Measurements from ENCODE around the gene AKAP9. TPM values are rescaled to one million over a fixed set of nuclear protein-coding genes. Genes with fewer than 3 reads are reported as not detected.

The AKAP9 gene
- total and polyA plus RNA-seq, 2 donors (not counting 3 experiments of a cell fraction or from before 2014, with no cell fraction given), result 9.5 to 51.6 TPM

DNA sequence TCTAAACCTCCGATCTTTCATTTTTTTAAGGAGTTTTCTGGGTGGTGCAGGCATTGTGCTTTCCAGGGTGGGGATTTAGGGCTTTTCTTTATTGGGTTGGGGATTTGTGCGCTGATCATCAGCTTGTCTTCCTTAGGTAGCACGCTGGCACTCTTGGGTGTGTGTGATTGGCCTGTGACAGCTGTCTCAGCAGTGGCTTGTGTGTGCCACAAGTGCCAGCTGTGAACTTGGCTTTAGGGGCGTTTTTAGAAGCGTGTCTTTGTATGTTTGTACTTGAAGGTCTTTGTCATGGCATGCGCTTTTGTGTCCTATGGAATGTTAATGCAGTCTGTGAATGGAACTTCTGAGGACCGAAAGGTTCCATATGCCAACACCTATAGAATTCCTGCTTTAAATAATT, 788 bp downstream of the AKAP9 start:
- no peak for FAIRE-seq
- Histone ChIP-seq H3K79me2 (ENCODE audit: control insufficient read depth, insufficient read depth, low read length) (peaks cover 29% of the 10 kb centered on the region), H4K20me1 (replicated peaks; ENCODE audit: control insufficient read depth, extremely low read depth, insufficient read depth, low read length) (no peaks in the 10 kb centered on the region), H3K4me2 (ENCODE audit: insufficient read depth, low read length) (peak overlapping the region; percentile 75), H3K9me3 (replicated peaks; ENCODE audit: control insufficient read depth, insufficient read depth, low read length) (no peaks in the 10 kb centered on the region), H3K27ac (ENCODE audit: insufficient read depth, low read depth, low read length) (peak overlapping the region; percentile 62), H3K9ac (replicated peaks; ENCODE audit: extremely low read depth, insufficient read depth, low read length) (peak overlapping the region; percentile 92), H3K4me1 (ENCODE audit: control insufficient read depth, extremely low read depth, insufficient read depth, low read length) (peaks cover 16% of the 10 kb centered on the region), H3K36me3 (ENCODE audit: control insufficient read depth in 2 of 2, extremely low read depth in 1 of 2, insufficient read depth in 2 of 2, low read length in 2 of 2) (no peaks in the 10 kb centered on the region), H2AFZ (ENCODE audit: low read depth, low read length) (peak overlapping the region; percentile 92), H3K4me3 (replicated peaks in 1 of 3; ENCODE audit: insufficient read depth in 1 of 3, low read depth in 1 of 3, low read length in 3 of 3) (peak overlapping the region; percentile 84 to 95 (median 94)), H3K9me1 (replicated peaks; ENCODE audit: control insufficient read depth, extremely low read depth, insufficient read depth, low read length) (no peaks in the 10 kb centered on the region), H3K27me3 (ENCODE audit: control insufficient read depth in 2 of 2, insufficient read depth in 2 of 2, low read length in 2 of 2) (no peaks in the 10 kb centered on the region)
- CTCF ChIA-PET, result interaction anchor here (0.9 to 4.7 kb wide), 7 partner anchors 11 to 506 kb away, joined by 3 to 30 read pairs (median 4); partner anchors contain the start of gene GATAD1
- dilution Hi-C loops (cut with MboI; ENCODE audit: extremely low pct_ligation_motif_present, low sequenced_read_pairs) (no loop called here), intact Hi-C loops (cut with micrococcal nuclease) (loop anchor here (2.0 kb wide), 2 partner anchors 61 to 507 kb away; partner anchors contain the start of gene MTERF1)
- DNase-seq (ENCODE audit: low read depth, low spot score), result peak; percentile 60
- POLR2A ChIA-PET, result no interaction called here
- BruUV-seq (replicated peaks), result no TSS peak
- TF ChIP-seq JUN (IDR thresholded peaks at IDR 0.05; ENCODE audit: borderline replicate concordance, insufficient read depth, insufficient read length, low read depth) (no peak), POLR2AphosphoS5 (IDR thresholded peaks at IDR 0.05; ENCODE audit: insufficient read depth, low read depth, low read length) (no peak), FOS (IDR thresholded peaks at IDR 0.05; ENCODE audit: borderline replicate concordance, insufficient read depth, low read length) (no peak), POLR2A (IDR thresholded peaks at IDR 0.05; ENCODE audit: low read depth, low read length) (no peak), MYC (IDR thresholded peaks at IDR 0.05; ENCODE audit: low read depth, low read length) (no peak), EZH2 (IDR thresholded peaks at IDR 0.05; ENCODE audit: borderline replicate concordance, low read depth, low read length, severe bottlenecking) (no peak), GATA2 (IDR thresholded peaks at IDR 0.05; ENCODE audit: insufficient read depth, insufficient read length, low read depth, low read length) (no peak)
- TF ChIP-seq, protein P1, sequence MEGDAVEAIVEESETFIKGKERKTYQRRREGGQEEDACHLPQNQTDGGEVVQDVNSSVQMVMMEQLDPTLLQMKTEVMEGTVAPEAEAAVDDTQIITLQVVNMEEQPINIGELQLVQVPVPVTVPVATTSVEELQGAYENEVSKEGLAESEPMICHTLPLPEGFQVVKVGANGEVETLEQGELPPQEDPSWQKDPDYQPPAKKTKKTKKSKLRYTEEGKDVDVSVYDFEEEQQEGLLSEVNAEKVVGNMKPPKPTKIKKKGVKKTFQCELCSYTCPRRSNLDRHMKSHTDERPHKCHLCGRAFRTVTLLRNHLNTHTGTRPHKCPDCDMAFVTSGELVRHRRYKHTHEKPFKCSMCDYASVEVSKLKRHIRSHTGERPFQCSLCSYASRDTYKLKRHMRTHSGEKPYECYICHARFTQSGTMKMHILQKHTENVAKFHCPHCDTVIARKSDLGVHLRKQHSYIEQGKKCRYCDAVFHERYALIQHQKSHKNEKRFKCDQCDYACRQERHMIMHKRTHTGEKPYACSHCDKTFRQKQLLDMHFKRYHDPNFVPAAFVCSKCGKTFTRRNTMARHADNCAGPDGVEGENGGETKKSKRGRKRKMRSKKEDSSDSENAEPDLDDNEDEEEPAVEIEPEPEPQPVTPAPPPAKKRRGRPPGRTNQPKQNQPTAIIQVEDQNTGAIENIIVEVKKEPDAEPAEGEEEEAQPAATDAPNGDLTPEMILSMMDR (IDR thresholded peaks at IDR 0.05; ENCODE audit: extremely low read depth in 1 of 2, insufficient read depth in 1 of 2, low read depth in 1 of 2, low read length in 2 of 2), result no peak
- TF ChIP-seq, protein P2, sequence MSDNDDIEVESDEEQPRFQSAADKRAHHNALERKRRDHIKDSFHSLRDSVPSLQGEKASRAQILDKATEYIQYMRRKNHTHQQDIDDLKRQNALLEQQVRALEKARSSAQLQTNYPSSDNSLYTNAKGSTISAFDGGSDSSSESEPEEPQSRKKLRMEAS (IDR thresholded peaks at IDR 0.05; ENCODE audit: insufficient read depth, insufficient read length), result no peak

Measured in endothelial cell of umbilical vein (primary cell).